GM19455 (cell line): ENCODE measurements around the gene NLRC5.
"Not testable (repeated sequence)": the region's sequence is repeated elsewhere in the genome, so short reads cannot be mapped to it uniquely, and the experiment has no call there.

Source experiments
- ATAC-seq: cut with Tn5 transposase; IDR thresholded peaks from one replicate; pipeline ENCODE4 v1.9.1; 2021; ENCODE audit not compliant: unreplicated experiment

The NLRC5 gene

GRCh38 chr16:56960681-56961281 lies 28.6 kb upstream of the NLRC5 start:
- ATAC-seq: no peak

- ATAC-seq: no peak
Observed at GRCh38 chr16:56961386-56961785, 28.0 kb upstream of the NLRC5 start.

- ATAC-seq: no peak
Observed at GRCh38 chr16:56961851-56962281, 27.5 kb upstream of the NLRC5 start, which contains the start of gene CETP. Gene CETP (plus strand): TSS chr16:56961950. CDS start chr16:56961980, 30 bp downstream.

- no peak for ATAC-seq
Observed at GRCh38 chr16:56964243-56965148, 24.9 kb upstream of the NLRC5 start.

- no peak for ATAC-seq
Observed at GRCh38 chr16:56965149-56966092, 23.9 kb upstream of the NLRC5 start.

- ATAC-seq: no peak
Observed at GRCh38 chr16:56966093-56966475, 23.3 kb upstream of the NLRC5 start.

- ATAC-seq: no peak
Observed at GRCh38 chr16:56967733-56968132, 21.6 kb upstream of the NLRC5 start.

- ATAC-seq: no peak
Observed at GRCh38 chr16:56969769-56970168, 19.6 kb upstream of the NLRC5 start.

- ATAC-seq: peak; percentile 71
Observed at GRCh38 chr16:56970934-56971767, 18.2 kb upstream of the NLRC5 start.

GRCh38 chr16:56971768-56972043 lies 17.7 kb upstream of the NLRC5 start:
- ATAC-seq: no peak

GRCh38 chr16:56972403-56973293 lies 16.7 kb upstream of the NLRC5 start:
- ATAC-seq: no peak

- no peak for ATAC-seq
Observed at GRCh38 chr16:56973294-56973689, 16.1 kb upstream of the NLRC5 start.

GRCh38 chr16:56973899-56974298 lies 15.5 kb upstream of the NLRC5 start:
- ATAC-seq: not testable (repeated sequence)

GRCh38 chr16:56974549-56975300 lies 14.6 kb upstream of the NLRC5 start:
- ATAC-seq: no peak

- ATAC-seq: no peak
Observed at GRCh38 chr16:56975714-56976113, 13.6 kb upstream of the NLRC5 start.

GRCh38 chr16:56977216-56977615 lies 12.1 kb upstream of the NLRC5 start:
- no peak for ATAC-seq

GRCh38 chr16:56977823-56978430 lies 11.4 kb upstream of the NLRC5 start:
- ATAC-seq: no peak

GRCh38 chr16:56980201-56980535 lies 9.2 kb upstream of the NLRC5 start:
- ATAC-seq: no peak
